HEK293 (cell line): ENCODE measurements around the gene RHBDF1.
A peak's percentile ranks its signal among the peaks of the same experiment; 100 is the strongest.

ENCODE experiments used
- BCL11A ChIP-seq: fragments of 450-650 bp; formaldehyde crosslinking; IDR thresholded peaks from 2 replicates; pipeline ENCODE4 v1.5.1; 2016; ENCODE audit warnings: low read depth, missing biosample characterization, missing genetic modification characterization
- HOXA7 ChIP-seq: sonication (generic); formaldehyde crosslinking; IDR thresholded peaks from 2 replicates; pipeline ENCODE4 v1.8.1; 2022; ENCODE audit warnings: missing genetic modification reagents, borderline replicate concordance
- KLF1 ChIP-seq: fragments of 450-650 bp; formaldehyde crosslinking; IDR thresholded peaks from 2 replicates; pipeline ENCODE4 v1.5.1; 2016; ENCODE audit warnings: missing biosample characterization, missing genetic modification characterization
- MEIS1 ChIP-seq: sonication (generic); formaldehyde crosslinking; IDR thresholded peaks from 2 replicates; pipeline ENCODE4 v1.8.1; 2022; ENCODE audit warnings: missing genetic modification reagents, mild to moderate bottlenecking, borderline replicate concordance
- PRDM2 ChIP-seq: fragments of 450-650 bp; formaldehyde crosslinking; IDR thresholded peaks from 2 replicates; pipeline ENCODE4 v1.5.1; 2016; ENCODE audit warnings: missing biosample characterization, missing genetic modification characterization, borderline replicate concordance
- PRDM6 ChIP-seq: fragments of 450-650 bp; formaldehyde crosslinking; IDR thresholded peaks from 2 replicates; pipeline ENCODE4 v1.5.1; 2017; ENCODE audit warnings: missing biosample characterization, missing genetic modification characterization
- SETDB1 ChIP-seq: IDR thresholded peaks from one replicate; pipeline ENCODE4 v1.6.1; 2017; ENCODE audit warnings: mild to moderate bottlenecking, low read length, moderate library complexity, mixed read lengths; ENCODE audit not compliant: insufficient read length
- SP2 ChIP-seq: fragments of 450-650 bp; formaldehyde crosslinking; IDR thresholded peaks from 2 replicates; pipeline ENCODE4 v1.5.1; 2016; ENCODE audit warnings: missing biosample characterization, missing genetic modification characterization
- SP3 ChIP-seq: fragments of 450-650 bp; formaldehyde crosslinking; IDR thresholded peaks from 2 replicates; pipeline ENCODE4 v1.5.1; 2016; ENCODE audit warnings: missing biosample characterization, missing genetic modification characterization
- TSHZ1 ChIP-seq: fragments of 450-650 bp; formaldehyde crosslinking; IDR thresholded peaks from 2 replicates; pipeline ENCODE4 v1.5.1; 2016; ENCODE audit warnings: missing biosample characterization, missing genetic modification characterization, borderline replicate concordance
- WT1 ChIP-seq: fragments of 450-650 bp; formaldehyde crosslinking; IDR thresholded peaks from 2 replicates; pipeline ENCODE4 v1.5.1; 2016; ENCODE audit warnings: missing biosample characterization, missing genetic modification characterization
- ZBTB7A ChIP-seq: fragments of 450-650 bp; formaldehyde crosslinking; IDR thresholded peaks from 2 replicates; pipeline ENCODE4 v1.5.1; 2016; ENCODE audit warnings: low read depth, missing biosample characterization, missing genetic modification characterization
- ZNF223 ChIP-seq: fragments of 450-650 bp; formaldehyde crosslinking; IDR thresholded peaks from 2 replicates; pipeline ENCODE4 v1.5.1; 2016; ENCODE audit warnings: missing biosample characterization, missing genetic modification characterization
- ZNF248 ChIP-seq: fragments of 450-650 bp; formaldehyde crosslinking; IDR thresholded peaks from 2 replicates; pipeline ENCODE4 v1.5.1; 2017; ENCODE audit warnings: missing biosample characterization, missing genetic modification characterization
- ZNF398 ChIP-seq: fragments of 450-650 bp; formaldehyde crosslinking; IDR thresholded peaks from 2 replicates; pipeline ENCODE4 v1.5.1; 2017; ENCODE audit warnings: missing biosample characterization, missing genetic modification characterization
- ZNF433 ChIP-seq: fragments of 450-650 bp; formaldehyde crosslinking; IDR thresholded peaks from 2 replicates; pipeline ENCODE4 v1.5.1; 2016; ENCODE audit warnings: missing biosample characterization, missing genetic modification characterization, low read depth
- ZNF658 ChIP-seq: fragments of 450-650 bp; formaldehyde crosslinking; IDR thresholded peaks from 2 replicates; pipeline ENCODE4; 2016; ENCODE audit warnings: missing biosample characterization, missing genetic modification characterization
- ZNF670 ChIP-seq: fragments of 450-650 bp; formaldehyde crosslinking; IDR thresholded peaks from 2 replicates; pipeline ENCODE4 v1.5.1; 2016; ENCODE audit warnings: missing biosample characterization, missing genetic modification characterization, low read depth
- TF ChIP-seq, protein P1 (sequence below): fragments of 450-650 bp; formaldehyde crosslinking; IDR thresholded peaks from 2 replicates; pipeline ENCODE4 v1.5.1; 2016; ENCODE audit warnings: missing biosample characterization, missing genetic modification characterization, low read depth
- TF ChIP-seq, protein P2 (sequence below): fragments of 450-650 bp; formaldehyde crosslinking; IDR thresholded peaks from 2 replicates; pipeline ENCODE4 v1.5.1; 2016; ENCODE audit warnings: missing biosample characterization, missing genetic modification characterization

Gene RHBDF1

GRCh38 chr16:71540-72401 lies 660 bp downstream of the RHBDF1 start (continued):
- TF ChIP-seq PRDM6 (tag by site-specific recombination) (no peak), SP3 (tag by site-specific recombination) (peak; percentile 53), ZNF248 (tag by site-specific recombination) (no peak), TSHZ1 (tag by site-specific recombination) (no peak), MEIS1 (no peak), KLF1 (tag by site-specific recombination) (peak; percentile 13; the same call in 1 of the 2 replicates), ZNF223 (tag by site-specific recombination) (no peak), ZBTB7A (tag by site-specific recombination) (peak; percentile 72), ZNF433 (tag by site-specific recombination) (no peak), WT1 (tag by site-specific recombination) (no peak), HOXA7 (CRISPR knock-in tag) (no peak), ZNF658 (no peak), SETDB1 (no peak), PRDM2 (tag by site-specific recombination) (no peak), BCL11A (no peak), ZNF670 (tag by site-specific recombination) (no peak), SP2 (tag by site-specific recombination) (peak; percentile 75), ZNF398 (peak; percentile 34; the same call in 1 of the 2 replicates)
- TF ChIP-seq, protein P1, sequence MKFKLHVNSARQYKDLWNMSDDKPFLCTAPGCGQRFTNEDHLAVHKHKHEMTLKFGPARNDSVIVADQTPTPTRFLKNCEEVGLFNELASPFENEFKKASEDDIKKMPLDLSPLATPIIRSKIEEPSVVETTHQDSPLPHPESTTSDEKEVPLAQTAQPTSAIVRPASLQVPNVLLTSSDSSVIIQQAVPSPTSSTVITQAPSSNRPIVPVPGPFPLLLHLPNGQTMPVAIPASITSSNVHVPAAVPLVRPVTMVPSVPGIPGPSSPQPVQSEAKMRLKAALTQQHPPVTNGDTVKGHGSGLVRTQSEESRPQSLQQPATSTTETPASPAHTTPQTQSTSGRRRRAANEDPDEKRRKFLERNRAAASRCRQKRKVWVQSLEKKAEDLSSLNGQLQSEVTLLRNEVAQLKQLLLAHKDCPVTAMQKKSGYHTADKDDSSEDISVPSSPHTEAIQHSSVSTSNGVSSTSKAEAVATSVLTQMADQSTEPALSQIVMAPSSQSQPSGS (tag by site-specific recombination): no peak
- TF ChIP-seq, protein P2, sequence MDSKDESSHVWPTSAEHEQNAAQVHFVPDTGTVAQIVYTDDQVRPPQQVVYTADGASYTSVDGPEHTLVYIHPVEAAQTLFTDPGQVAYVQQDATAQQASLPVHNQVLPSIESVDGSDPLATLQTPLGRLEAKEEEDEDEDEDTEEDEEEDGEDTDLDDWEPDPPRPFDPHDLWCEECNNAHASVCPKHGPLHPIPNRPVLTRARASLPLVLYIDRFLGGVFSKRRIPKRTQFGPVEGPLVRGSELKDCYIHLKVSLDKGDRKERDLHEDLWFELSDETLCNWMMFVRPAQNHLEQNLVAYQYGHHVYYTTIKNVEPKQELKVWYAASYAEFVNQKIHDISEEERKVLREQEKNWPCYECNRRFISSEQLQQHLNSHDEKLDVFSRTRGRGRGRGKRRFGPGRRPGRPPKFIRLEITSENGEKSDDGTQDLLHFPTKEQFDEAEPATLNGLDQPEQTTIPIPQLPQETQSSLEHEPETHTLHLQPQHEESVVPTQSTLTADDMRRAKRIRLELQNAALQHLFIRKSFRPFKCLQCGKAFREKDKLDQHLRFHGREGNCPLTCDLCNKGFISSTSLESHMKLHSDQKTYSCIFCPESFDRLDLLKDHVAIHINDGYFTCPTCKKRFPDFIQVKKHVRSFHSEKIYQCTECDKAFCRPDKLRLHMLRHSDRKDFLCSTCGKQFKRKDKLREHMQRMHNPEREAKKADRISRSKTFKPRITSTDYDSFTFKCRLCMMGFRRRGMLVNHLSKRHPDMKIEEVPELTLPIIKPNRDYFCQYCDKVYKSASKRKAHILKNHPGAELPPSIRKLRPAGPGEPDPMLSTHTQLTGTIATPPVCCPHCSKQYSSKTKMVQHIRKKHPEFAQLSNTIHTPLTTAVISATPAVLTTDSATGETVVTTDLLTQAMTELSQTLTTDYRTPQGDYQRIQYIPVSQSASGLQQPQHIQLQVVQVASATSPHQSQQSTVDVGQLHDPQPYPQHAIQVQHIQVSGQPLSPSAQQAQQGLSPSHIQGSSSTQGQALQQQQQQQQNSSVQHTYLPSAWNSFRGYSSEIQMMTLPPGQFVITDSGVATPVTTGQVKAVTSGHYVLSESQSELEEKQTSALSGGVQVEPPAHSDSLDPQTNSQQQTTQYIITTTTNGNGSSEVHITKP (tag by site-specific recombination): peak; percentile 77
